Mammary epithelial cell (primary cell): Measurements from ENCODE around the gene CITED4.

Source experiments
- EZH2 ChIP-seq: IDR thresholded peaks from 2 replicates; pipeline ENCODE4 v1.6.1; 2012; ENCODE audit warnings: low read length, inconsistent platforms, borderline replicate concordance
- TF ChIP-seq, protein P1 (sequence below), 2 donors: IDR thresholded peaks in 1 of 2; conservative IDR thresholded peaks in 1 of 2; 2 replicates each; pipeline ENCODE4 v1.5.1; 2011 to 2012; ENCODE audit warnings: inconsistent platforms in 2 of 2, low read length in 2 of 2, mild to moderate bottlenecking in 2 of 2, control low read depth in 1 of 2, low read depth in 1 of 2; ENCODE audit not compliant: insufficient read depth in 1 of 2; ENCODE audit errors: extremely low read depth in 1 of 2

- TF ChIP-seq EZH2, result no peak
- TF ChIP-seq, protein P1, sequence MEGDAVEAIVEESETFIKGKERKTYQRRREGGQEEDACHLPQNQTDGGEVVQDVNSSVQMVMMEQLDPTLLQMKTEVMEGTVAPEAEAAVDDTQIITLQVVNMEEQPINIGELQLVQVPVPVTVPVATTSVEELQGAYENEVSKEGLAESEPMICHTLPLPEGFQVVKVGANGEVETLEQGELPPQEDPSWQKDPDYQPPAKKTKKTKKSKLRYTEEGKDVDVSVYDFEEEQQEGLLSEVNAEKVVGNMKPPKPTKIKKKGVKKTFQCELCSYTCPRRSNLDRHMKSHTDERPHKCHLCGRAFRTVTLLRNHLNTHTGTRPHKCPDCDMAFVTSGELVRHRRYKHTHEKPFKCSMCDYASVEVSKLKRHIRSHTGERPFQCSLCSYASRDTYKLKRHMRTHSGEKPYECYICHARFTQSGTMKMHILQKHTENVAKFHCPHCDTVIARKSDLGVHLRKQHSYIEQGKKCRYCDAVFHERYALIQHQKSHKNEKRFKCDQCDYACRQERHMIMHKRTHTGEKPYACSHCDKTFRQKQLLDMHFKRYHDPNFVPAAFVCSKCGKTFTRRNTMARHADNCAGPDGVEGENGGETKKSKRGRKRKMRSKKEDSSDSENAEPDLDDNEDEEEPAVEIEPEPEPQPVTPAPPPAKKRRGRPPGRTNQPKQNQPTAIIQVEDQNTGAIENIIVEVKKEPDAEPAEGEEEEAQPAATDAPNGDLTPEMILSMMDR (conservative IDR thresholded peaks at IDR 0.05 in 1 of 2, IDR thresholded peaks at IDR 0.05 in 1 of 2; ENCODE audit: extremely low read depth in 1 of 2, insufficient read depth in 1 of 2, low read depth in 1 of 2, low read length in 2 of 2), result no peak
These were observed 10.1 kb upstream of the CITED4 start for GRCh38 chr1:40872276-40872675.
